ENCODE results near the gene KRT37.
"Not testable (repeated sequence)": the region's sequence is repeated elsewhere in the genome, so short reads cannot be mapped to it uniquely, and the experiment has no call there.

The KRT37 gene

GRCh38 chr17:41403404-41404023 lies 20.9 kb downstream of the KRT37 start:
- H3K36me3 Mint-ChIP-seq = no peaks in the 10 kb centered on the region
- no peaks in the 10 kb centered on the region for H3K4me1 Mint-ChIP-seq
- no peak overlapping the region for H3K27ac Mint-ChIP-seq
- peaks cover 54% of the 10 kb centered on the region for H3K27me3 Mint-ChIP-seq
- no peaks in the 10 kb centered on the region for H3K9me3 Mint-ChIP-seq
- H3K4me3 Mint-ChIP-seq = no peak overlapping the region
- ATAC-seq = no peak

DNA sequence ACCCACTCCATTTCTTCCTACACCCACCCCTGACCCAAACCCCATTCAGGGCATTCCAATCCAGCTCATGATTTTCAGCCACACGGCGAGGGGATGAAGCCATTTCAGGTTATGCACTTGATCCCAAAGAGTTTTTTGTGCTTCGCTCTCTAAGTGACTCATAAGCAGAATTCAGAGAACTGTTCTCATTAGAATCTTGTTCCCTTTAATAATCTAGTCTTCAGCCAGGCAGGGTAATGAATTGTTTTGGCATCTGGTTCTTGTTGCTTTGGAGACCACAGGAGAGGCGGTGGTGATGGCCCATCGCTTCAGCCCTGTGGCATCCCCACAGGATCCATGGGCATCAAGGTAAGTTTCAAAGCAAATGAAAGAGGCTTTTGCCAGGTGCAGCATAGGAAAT lies 22.2 kb downstream of the KRT37 start:
- Mint-ChIP-seq H3K4me3 (no peak overlapping the region), H3K4me1 (no peaks in the 10 kb centered on the region), H3K27me3 (peaks cover 55% of the 10 kb centered on the region), H3K9me3 (no peaks in the 10 kb centered on the region), H3K36me3 (no peaks in the 10 kb centered on the region), H3K27ac (no peak overlapping the region)
- ATAC-seq = no peak

DNA sequence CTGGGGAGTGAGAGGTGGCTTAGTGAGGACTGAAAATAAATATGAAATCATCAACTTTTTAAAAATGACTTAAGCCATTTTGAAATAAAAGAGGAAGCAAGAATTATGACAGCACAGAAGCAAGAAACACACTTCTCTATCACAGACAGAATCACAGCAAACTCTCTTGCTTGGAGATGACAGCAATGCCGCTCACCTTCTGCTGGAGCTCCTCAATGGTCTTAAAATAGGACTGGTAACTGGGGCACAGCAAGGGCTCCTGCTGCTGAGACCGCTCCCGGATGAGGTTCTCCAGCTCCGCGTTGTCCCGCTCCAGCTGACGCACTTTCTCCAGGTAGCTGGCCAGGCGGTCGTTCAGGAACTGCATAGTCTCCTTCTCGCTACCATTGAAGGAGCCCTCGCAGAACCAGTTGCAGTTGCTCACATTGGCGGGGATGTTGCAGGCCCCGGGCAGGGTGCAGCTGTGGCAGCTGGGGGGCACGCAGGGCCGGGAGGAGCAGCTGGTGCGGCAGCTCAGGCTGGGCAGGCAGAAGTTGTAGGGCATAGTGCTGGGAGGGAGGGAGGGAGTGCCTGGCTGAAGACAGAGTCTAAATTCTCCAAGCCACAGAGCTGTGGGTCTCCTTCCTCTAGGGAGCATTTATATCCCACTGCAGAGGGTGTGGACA lies 27.3 kb downstream of the KRT37 start, which contains the start of gene KRT31:
Gene KRT31 (minus strand): TSS at position 613 of the 665 bp plus-strand sequence. CDS start 69 bp downstream, at position 544.
- no peaks in the 10 kb centered on the region for H3K36me3 Mint-ChIP-seq
- no peaks in the 10 kb centered on the region for H3K4me1 Mint-ChIP-seq
- H3K27me3 Mint-ChIP-seq = peaks cover 57% of the 10 kb centered on the region
- no peak within 1 kb of the TSS for H3K27ac Mint-ChIP-seq
- no peak for ATAC-seq
- H3K4me3 Mint-ChIP-seq = no peak within 1 kb of the TSS
- no peaks in the 10 kb centered on the region for H3K9me3 Mint-ChIP-seq

DNA sequence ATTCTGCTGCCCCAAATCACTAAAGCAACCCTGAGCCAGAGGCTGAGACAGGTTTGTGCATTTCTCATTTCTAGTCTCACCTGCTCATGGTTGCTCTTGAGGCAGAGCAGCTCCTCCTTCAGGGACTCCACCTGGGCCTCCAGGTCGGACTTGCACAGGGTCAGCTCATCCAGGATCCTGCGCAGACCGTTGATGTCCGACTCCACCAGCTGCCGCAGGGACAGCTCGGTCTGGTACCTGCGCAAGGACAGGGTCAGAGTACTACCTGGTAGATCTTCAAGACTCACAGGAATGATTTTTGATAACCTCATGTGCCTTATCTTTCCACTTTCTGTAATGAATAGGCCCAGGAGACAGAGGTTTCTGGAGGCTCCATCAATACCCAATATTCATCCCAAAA lies 28.0 kb downstream of the KRT37 start:
- Mint-ChIP-seq H3K4me1 (no peaks in the 10 kb centered on the region), H3K27ac (no peak overlapping the region), H3K36me3 (no peaks in the 10 kb centered on the region), H3K27me3 (peaks cover 60% of the 10 kb centered on the region), H3K9me3 (no peaks in the 10 kb centered on the region), H3K4me3 (no peak overlapping the region)
- no peak for ATAC-seq

DNA sequence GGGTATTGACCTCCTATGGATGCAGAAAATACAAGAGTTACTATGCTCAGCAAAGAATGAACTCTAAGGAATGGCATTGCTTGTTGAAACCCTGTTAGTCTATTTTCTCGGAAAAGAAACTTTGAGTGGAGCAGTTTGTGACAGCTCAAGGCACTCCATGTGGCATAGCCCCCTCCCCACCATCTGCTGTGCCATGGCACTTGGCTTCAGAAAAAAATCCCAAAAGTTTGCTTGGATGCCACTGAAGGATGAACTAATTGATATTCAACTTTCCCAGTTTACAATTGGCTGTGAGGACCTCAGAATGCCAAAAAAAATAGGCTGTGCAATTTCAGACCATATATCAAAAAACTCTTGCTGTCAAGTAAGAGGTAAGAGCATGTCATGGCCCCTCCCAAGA lies 28.8 kb downstream of the KRT37 start:
- Mint-ChIP-seq H3K4me3 (no peak overlapping the region), H3K27me3 (peaks cover 55% of the 10 kb centered on the region), H3K9me3 (no peaks in the 10 kb centered on the region), H3K27ac (no peak overlapping the region), H3K36me3 (no peaks in the 10 kb centered on the region), H3K4me1 (no peaks in the 10 kb centered on the region)
- no peak for ATAC-seq

DNA sequence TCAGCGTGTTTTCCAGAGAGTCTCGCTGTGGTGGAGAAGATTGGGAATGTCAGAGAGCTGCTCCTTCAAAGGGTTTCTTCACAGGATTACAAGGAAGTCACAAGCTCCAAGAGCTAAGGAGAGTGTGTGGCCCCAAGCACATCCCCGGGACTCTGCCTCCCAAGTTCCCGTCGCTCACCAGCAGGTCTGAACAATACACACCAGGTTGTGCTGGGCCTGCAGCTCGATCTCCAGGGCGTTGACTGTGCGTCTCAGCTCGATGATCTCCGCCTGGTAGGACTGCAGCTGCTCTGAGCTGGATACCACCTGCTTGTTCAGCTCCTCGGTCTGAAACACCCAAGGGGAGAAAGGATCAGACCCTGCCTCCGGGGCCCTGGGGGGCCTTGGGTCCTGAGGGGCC lies 29.3 kb downstream of the KRT37 start:
- not testable (repeated sequence) for H3K4me3 Mint-ChIP-seq, H3K9me3 Mint-ChIP-seq, ATAC-seq, H3K36me3 Mint-ChIP-seq, H3K4me1 Mint-ChIP-seq, H3K27ac Mint-ChIP-seq
- peaks cover 55% of the 10 kb centered on the region for H3K27me3 Mint-ChIP-seq

- ATAC-seq = no peak
- H3K36me3 Mint-ChIP-seq = no peaks in the 10 kb centered on the region
- no peak overlapping the region for H3K27ac Mint-ChIP-seq
- peaks cover 55% of the 10 kb centered on the region for H3K27me3 Mint-ChIP-seq
- no peak overlapping the region for H3K4me3 Mint-ChIP-seq
- H3K9me3 Mint-ChIP-seq = no peaks in the 10 kb centered on the region
- H3K4me1 Mint-ChIP-seq = no peaks in the 10 kb centered on the region
Measured at GRCh38 chr17:41394254-41394996, 30.0 kb downstream of the KRT37 start.

DNA sequence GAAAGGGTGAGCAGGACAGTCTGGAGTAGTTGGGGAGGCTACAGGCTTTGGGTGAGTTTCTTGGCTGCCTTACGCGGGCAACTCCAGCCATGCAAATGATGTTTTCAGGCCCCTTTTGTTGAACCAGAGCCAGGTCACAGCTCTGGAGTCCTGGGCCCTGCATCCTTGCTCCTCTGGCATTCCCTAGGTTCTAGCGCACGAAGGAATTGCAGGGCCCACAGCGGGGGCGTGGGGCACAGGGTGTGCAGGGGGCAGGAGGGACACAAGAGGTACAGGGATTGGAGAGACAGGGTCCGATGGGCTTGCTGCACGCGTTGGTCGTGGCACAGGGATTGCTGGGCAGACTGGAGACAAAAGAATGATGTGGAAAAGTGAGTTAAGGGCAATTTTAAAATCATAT lies 30.6 kb downstream of the KRT37 start:
- H3K27me3 Mint-ChIP-seq = peaks cover 55% of the 10 kb centered on the region
- no peaks in the 10 kb centered on the region for H3K9me3 Mint-ChIP-seq
- no peak for ATAC-seq
- H3K27ac Mint-ChIP-seq = no peak overlapping the region
- no peak overlapping the region for H3K4me3 Mint-ChIP-seq
- H3K4me1 Mint-ChIP-seq = no peaks in the 10 kb centered on the region
- H3K36me3 Mint-ChIP-seq = no peaks in the 10 kb centered on the region

GRCh38 chr17:41393294-41393693 lies 31.1 kb downstream of the KRT37 start:
- Mint-ChIP-seq H3K4me3 (no peak overlapping the region), H3K36me3 (no peaks in the 10 kb centered on the region), H3K9me3 (no peaks in the 10 kb centered on the region), H3K4me1 (no peaks in the 10 kb centered on the region), H3K27me3 (peaks cover 54% of the 10 kb centered on the region), H3K27ac (no peak overlapping the region)
- no peak for ATAC-seq

- ATAC-seq = no peak
- no peaks in the 10 kb centered on the region for H3K36me3 Mint-ChIP-seq
- no peak overlapping the region for H3K27ac Mint-ChIP-seq
- peaks cover 46% of the 10 kb centered on the region for H3K27me3 Mint-ChIP-seq
- H3K4me1 Mint-ChIP-seq = no peaks in the 10 kb centered on the region
- peaks cover 2% of the 10 kb centered on the region for H3K9me3 Mint-ChIP-seq
- no peak overlapping the region for H3K4me3 Mint-ChIP-seq
Measured at GRCh38 chr17:41392278-41392677, 32.1 kb downstream of the KRT37 start.

DNA sequence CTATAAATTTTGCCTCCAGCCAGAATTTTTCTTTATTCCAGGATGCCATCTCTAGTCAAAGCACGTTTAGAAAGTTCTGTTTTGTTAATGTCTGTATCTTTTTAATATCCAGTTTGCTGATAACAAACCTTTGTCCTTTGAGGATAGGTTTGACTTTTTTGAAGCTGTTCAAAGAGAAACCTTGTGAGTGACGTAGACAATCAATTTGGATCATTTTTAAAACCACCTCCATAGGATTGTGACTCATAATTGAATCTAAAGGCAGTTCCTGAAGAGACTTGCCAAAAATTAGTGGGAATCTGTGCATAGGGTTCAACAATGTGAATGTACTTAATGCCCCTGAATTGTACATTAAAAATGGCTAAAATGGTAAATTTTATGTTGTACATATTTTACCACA lies 32.9 kb downstream of the KRT37 start:
- Mint-ChIP-seq H3K36me3 (peaks cover 3% of the 10 kb centered on the region), H3K4me1 (no peaks in the 10 kb centered on the region), H3K27ac (no peak overlapping the region), H3K27me3 (peaks cover 46% of the 10 kb centered on the region), H3K9me3 (peaks cover 5% of the 10 kb centered on the region), H3K4me3 (no peak overlapping the region)
- ATAC-seq = no peak

GRCh38 chr17:41390411-41390938 lies 33.9 kb downstream of the KRT37 start:
- peaks cover 9% of the 10 kb centered on the region for H3K9me3 Mint-ChIP-seq
- no peak overlapping the region for H3K27ac Mint-ChIP-seq
- no peak overlapping the region for H3K4me3 Mint-ChIP-seq
- H3K36me3 Mint-ChIP-seq = peaks cover 6% of the 10 kb centered on the region
- H3K27me3 Mint-ChIP-seq = peaks cover 48% of the 10 kb centered on the region
- H3K4me1 Mint-ChIP-seq = no peaks in the 10 kb centered on the region
- ATAC-seq = no peak

- Mint-ChIP-seq H3K4me3 (no peak overlapping the region), H3K36me3 (peaks cover 6% of the 10 kb centered on the region), H3K9me3 (peaks cover 12% of the 10 kb centered on the region), H3K27me3 (peaks cover 56% of the 10 kb centered on the region), H3K27ac (no peak overlapping the region), H3K4me1 (no peaks in the 10 kb centered on the region)
- ATAC-seq = no peak
Measured at GRCh38 chr17:41387670-41388069, 36.7 kb downstream of the KRT37 start.

GRCh38 chr17:41386227-41386626 lies 38.2 kb downstream of the KRT37 start:
- Mint-ChIP-seq H3K4me3 (no peak overlapping the region), H3K9me3 (peaks cover 12% of the 10 kb centered on the region), H3K36me3 (peaks cover 6% of the 10 kb centered on the region), H3K4me1 (no peaks in the 10 kb centered on the region), H3K27me3 (peaks cover 54% of the 10 kb centered on the region), H3K27ac (no peak overlapping the region)
- no peak for ATAC-seq

DNA sequence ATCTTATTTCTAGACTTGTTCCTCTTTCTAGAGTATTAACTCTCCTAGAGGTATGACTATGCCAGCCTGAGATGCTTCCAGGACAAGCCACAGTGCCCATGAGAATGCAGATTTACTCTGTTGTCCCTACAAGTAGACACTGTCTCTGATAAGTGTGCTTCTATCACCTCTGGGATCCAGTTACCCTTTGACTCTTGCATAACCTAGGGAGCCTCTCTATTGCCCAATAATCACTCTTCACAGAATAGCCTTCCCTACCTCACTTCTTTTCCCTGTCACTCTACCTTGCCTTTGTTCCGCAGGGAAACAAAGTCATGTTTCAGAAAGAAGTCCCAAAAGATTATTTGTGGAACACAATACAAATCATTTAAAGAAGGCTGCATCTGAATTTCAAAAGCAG lies 40.7 kb downstream of the KRT37 start:
- Mint-ChIP-seq H3K9me3 (peaks cover 12% of the 10 kb centered on the region), H3K4me3 (no peak overlapping the region), H3K27me3 (peaks cover 46% of the 10 kb centered on the region), H3K36me3 (peaks cover 6% of the 10 kb centered on the region), H3K4me1 (no peaks in the 10 kb centered on the region), H3K27ac (no peak overlapping the region)
- ATAC-seq = no peak

Data from stimulated activated memory B cell treated with anti-CD40 and anti-IgM and Interleukin-4, amounts not matched to agents 10 μg/mL and 1 μg/mL and 100 μg/mL, for 72 hours (primary cell).